ENCODE measurements around the gene MKNK1. TPM values are rescaled to one million over a fixed set of nuclear protein-coding genes. Genes with fewer than 3 reads are reported as not detected.

Gene MKNK1
- total and polyA plus RNA-seq, 2 donors (not counting 1 experiment from before 2014, with no cell fraction given): 51.0 to 73.0 TPM

DNA sequence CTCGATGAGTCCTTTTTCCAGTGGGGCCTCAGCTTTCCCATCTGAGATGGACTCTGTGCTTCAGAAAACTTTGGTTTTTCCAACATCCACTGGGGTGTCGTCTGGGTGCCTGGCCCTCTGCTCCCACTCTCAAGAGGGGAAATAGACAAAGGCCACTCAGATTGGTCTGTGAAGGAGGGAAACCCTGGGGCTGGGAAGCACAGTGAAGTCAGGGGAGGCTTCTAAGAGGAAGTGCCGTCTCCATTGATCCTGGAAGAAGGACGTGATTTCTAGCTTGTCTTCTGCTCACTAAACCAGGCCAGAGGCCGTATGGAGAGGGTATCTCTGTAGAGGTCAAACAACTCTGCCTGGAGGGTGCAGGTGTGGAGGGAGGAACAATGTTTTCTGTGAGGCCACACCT, 57.9 kb downstream of the MKNK1 start:
- Histone ChIP-seq H3K36me3 (replicated peaks in 1 of 2; ENCODE audit: control extremely low read depth in 1 of 2, control insufficient read depth in 1 of 2, extremely low read depth in 1 of 2, insufficient read depth in 2 of 2, low read length in 1 of 2) (no peaks in the 10 kb centered on the region), H3K4me3 (ENCODE audit: control extremely low read depth in 1 of 5, extremely low read depth in 1 of 5, insufficient read depth in 1 of 5, low read depth in 2 of 5, low read length in 4 of 5) (no peak overlapping the region), H3K9me3 (ENCODE audit: control extremely low read depth in 1 of 3, control insufficient read depth in 2 of 3, insufficient read depth in 1 of 3, low read length in 2 of 3) (no peaks in the 10 kb centered on the region), H3K27ac (ENCODE audit: low read length in 2 of 2) (no peak overlapping the region), H3K4me2 (replicated peaks; ENCODE audit: low read depth, low read length, poor library complexity, severe bottlenecking) (no peak overlapping the region), H4K20me1 (ENCODE audit: control insufficient read depth, insufficient read depth, low read length, poor library complexity, severe bottlenecking) (no peaks in the 10 kb centered on the region), H2AFZ (ENCODE audit: insufficient read depth, low read depth, low read length, poor library complexity, severe bottlenecking) (no peak overlapping the region), H3K79me2 (ENCODE audit: control insufficient read depth, insufficient read depth, low read length) (no peaks in the 10 kb centered on the region), H3K9ac (ENCODE audit: low read length) (no peak overlapping the region), H3K4me1 (ENCODE audit: control insufficient read depth in 2 of 2, insufficient read depth in 2 of 2, low read length in 2 of 2) (no peaks in the 10 kb centered on the region), H3K27me3 (replicated peaks in 1 of 4; ENCODE audit: control extremely low read depth in 1 of 4, control insufficient read depth in 3 of 4, insufficient read depth in 4 of 4, low read length in 3 of 4) (peaks cover 0 to 27% (median 7%) of the 10 kb centered on the region in 4 experiments)
- Mint-ChIP-seq H3K27me3 (peaks cover 69% of the 10 kb centered on the region), H3K9me3 (ENCODE audit: insufficient read depth) (no peaks in the 10 kb centered on the region), H3K27ac (no peak overlapping the region), H3K4me1 (peaks cover 2% of the 10 kb centered on the region), H3K4me3 (no peak overlapping the region)
- TF ChIP-seq EZH2 (IDR thresholded peaks at IDR 0.05; ENCODE audit: borderline replicate concordance, insufficient read depth, low read depth, low read length, poor library complexity, severe bottlenecking): no peak
- TF ChIP-seq, protein P1, sequence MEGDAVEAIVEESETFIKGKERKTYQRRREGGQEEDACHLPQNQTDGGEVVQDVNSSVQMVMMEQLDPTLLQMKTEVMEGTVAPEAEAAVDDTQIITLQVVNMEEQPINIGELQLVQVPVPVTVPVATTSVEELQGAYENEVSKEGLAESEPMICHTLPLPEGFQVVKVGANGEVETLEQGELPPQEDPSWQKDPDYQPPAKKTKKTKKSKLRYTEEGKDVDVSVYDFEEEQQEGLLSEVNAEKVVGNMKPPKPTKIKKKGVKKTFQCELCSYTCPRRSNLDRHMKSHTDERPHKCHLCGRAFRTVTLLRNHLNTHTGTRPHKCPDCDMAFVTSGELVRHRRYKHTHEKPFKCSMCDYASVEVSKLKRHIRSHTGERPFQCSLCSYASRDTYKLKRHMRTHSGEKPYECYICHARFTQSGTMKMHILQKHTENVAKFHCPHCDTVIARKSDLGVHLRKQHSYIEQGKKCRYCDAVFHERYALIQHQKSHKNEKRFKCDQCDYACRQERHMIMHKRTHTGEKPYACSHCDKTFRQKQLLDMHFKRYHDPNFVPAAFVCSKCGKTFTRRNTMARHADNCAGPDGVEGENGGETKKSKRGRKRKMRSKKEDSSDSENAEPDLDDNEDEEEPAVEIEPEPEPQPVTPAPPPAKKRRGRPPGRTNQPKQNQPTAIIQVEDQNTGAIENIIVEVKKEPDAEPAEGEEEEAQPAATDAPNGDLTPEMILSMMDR (IDR thresholded peaks at IDR 0.05): no peak
- DNase-seq (no peak), ATAC-seq (ENCODE audit: low read depth) (no peak)
- POLR2A ChIA-PET: no interaction called here
- CTCF ChIA-PET: interaction anchor here (1.5 kb wide), 1 partner anchor 180 kb away, joined by 3 read pairs; no protein-coding TSS in a partner anchor
- 66% methylated on average over 5 of the region's 5 CpGs for WGBS (ENCODE audit: insufficient coverage)
- intact Hi-C loops (cut with micrococcal nuclease): loop anchor here (5.0 kb wide), 1 partner anchor 99 kb away; no protein-coding TSS in a partner anchor

DNA sequence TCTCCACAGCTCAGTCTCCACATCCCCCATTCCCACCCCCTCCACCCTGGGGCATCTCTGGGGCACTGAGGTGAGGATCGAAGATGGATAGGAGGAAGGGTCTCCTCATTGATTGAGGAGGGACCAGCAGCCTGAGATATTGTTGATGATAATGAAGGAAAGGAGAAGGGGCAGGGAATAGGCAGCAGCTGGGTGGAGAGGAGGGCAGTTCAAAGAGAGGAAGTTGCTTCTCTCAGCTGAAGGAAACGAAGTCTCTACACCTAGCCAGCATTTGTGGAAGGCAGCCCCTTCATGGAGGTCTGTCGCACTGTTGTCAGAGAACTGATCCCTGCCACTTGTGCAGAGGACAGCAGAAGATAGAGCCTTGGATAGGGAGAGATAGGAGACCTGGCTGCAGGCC, 58.3 kb downstream of the MKNK1 start:
- TF ChIP-seq EZH2 (IDR thresholded peaks at IDR 0.05; ENCODE audit: borderline replicate concordance, insufficient read depth, low read depth, low read length, poor library complexity, severe bottlenecking): no peak
- TF ChIP-seq, protein P1 (IDR thresholded peaks at IDR 0.05): no peak
- Histone ChIP-seq H3K9ac (ENCODE audit: low read length) (no peak overlapping the region), H3K4me1 (ENCODE audit: control insufficient read depth in 2 of 2, insufficient read depth in 2 of 2, low read length in 2 of 2) (no peaks in the 10 kb centered on the region), H3K27me3 (replicated peaks in 1 of 4; ENCODE audit: control extremely low read depth in 1 of 4, control insufficient read depth in 3 of 4, insufficient read depth in 4 of 4, low read length in 3 of 4) (peaks cover 0 to 27% (median 7%) of the 10 kb centered on the region in 4 experiments), H3K79me2 (ENCODE audit: control insufficient read depth, insufficient read depth, low read length) (no peaks in the 10 kb centered on the region), H2AFZ (ENCODE audit: insufficient read depth, low read depth, low read length, poor library complexity, severe bottlenecking) (no peak overlapping the region), H4K20me1 (ENCODE audit: control insufficient read depth, insufficient read depth, low read length, poor library complexity, severe bottlenecking) (no peaks in the 10 kb centered on the region), H3K4me3 (ENCODE audit: control extremely low read depth in 1 of 5, extremely low read depth in 1 of 5, insufficient read depth in 1 of 5, low read depth in 2 of 5, low read length in 4 of 5) (no peak overlapping the region), H3K9me3 (ENCODE audit: control extremely low read depth in 1 of 3, control insufficient read depth in 2 of 3, insufficient read depth in 1 of 3, low read length in 2 of 3) (no peaks in the 10 kb centered on the region), H3K27ac (ENCODE audit: low read length in 2 of 2) (no peak overlapping the region), H3K4me2 (replicated peaks; ENCODE audit: low read depth, low read length, poor library complexity, severe bottlenecking) (no peak overlapping the region), H3K36me3 (replicated peaks in 1 of 2; ENCODE audit: control extremely low read depth in 1 of 2, control insufficient read depth in 1 of 2, extremely low read depth in 1 of 2, insufficient read depth in 2 of 2, low read length in 1 of 2) (no peaks in the 10 kb centered on the region)
- POLR2A ChIA-PET: no interaction called here
- DNase-seq (no peak), ATAC-seq (ENCODE audit: low read depth) (no peak)
- intact Hi-C loops (cut with micrococcal nuclease): loop anchor here (5.0 kb wide), 1 partner anchor 98 kb away; no protein-coding TSS in a partner anchor
- Mint-ChIP-seq H3K4me1 (peaks cover 2% of the 10 kb centered on the region), H3K4me3 (no peak overlapping the region), H3K27me3 (peaks cover 70% of the 10 kb centered on the region), H3K27ac (no peak overlapping the region), H3K9me3 (ENCODE audit: insufficient read depth) (no peaks in the 10 kb centered on the region)
- CTCF ChIA-PET: interaction anchor here (0.8 to 1.5 kb wide), 2 partner anchors 10 to 180 kb away, joined by 3 read pairs; no protein-coding TSS in a partner anchor
- WGBS (ENCODE audit: insufficient coverage): 35% methylated on average over 2 of the region's 3 CpGs
